OCI-LY7 (cell line): ENCODE data around the gene PPP1R14C. TPM values are rescaled to one million over a fixed set of nuclear protein-coding genes. Genes with fewer than 3 reads are reported as not detected.

Experiments
- BruUV-seq: library from RNA; stranded (reverse); fragments of 400-500 nt; replicated peaks from 2 replicates; lab custom pipeline; 2021; lab: Mats Ljungman, UMichigan
- CTCF ChIA-PET: fragments of 300-600 bp; sonication (Branson Sonifier 250); formaldehyde crosslinking; loops from one replicate; lab custom pipeline; 2022; ENCODE audit warnings: antibody characterized with exemption; ENCODE audit not compliant: unreplicated experiment; lab: Charles Lee
- POLR2A ChIA-PET: fragments of 300-600 bp; sonication (Branson Sonifier 250); formaldehyde crosslinking; loops from one replicate; lab custom pipeline; 2022; ENCODE audit warnings: antibody characterized with exemption; lab: Charles Lee
- DNase-seq: peaks from one replicate; pipeline ENCODE4 v3.0.0-alpha.2; 2015; ENCODE audit warnings: low spot score
- H2AFZ ChIP-seq: fragments of 200-600 bp; sonication (generic), shearing (Covaris generic); 2 replicates; pipeline ENCODE4 v1.6.1; 2014; ENCODE audit warnings: mild to moderate bottlenecking, antibody characterized with exemption, low read length, moderate library complexity
- H3K27ac ChIP-seq: fragments of 200-600 bp; sonication (generic); 2 replicates; pipeline ENCODE4 v1.5.1; 2014; ENCODE audit warnings: mixed run types, low read depth, mild to moderate bottlenecking, moderate library complexity, low read length, inconsistent platforms; ENCODE audit not compliant: poor library complexity, severe bottlenecking
- H3K36me3 ChIP-seq: fragments of 200-600 bp; sonication (generic); 2 replicates; pipeline ENCODE4 v1.6.1; 2014; ENCODE audit warnings: mild to moderate bottlenecking, antibody characterized with exemption, low read length, moderate library complexity, mixed read lengths; ENCODE audit not compliant: insufficient read depth
- H3K4me1 ChIP-seq: fragments of 200-600 bp; sonication (generic); 2 replicates; pipeline ENCODE4 v1.5.1; 2014; ENCODE audit warnings: mild to moderate bottlenecking, low read length; ENCODE audit not compliant: insufficient read depth, poor library complexity, severe bottlenecking
- H3K4me2 ChIP-seq: fragments of 200-600 bp; sonication (generic); 2 replicates; pipeline ENCODE4 v1.6.1; 2014; ENCODE audit warnings: mild to moderate bottlenecking, low read length
- H3K4me3 ChIP-seq: fragments of 200-600 bp; sonication (generic); 2 replicates; pipeline ENCODE4 v1.5.1; 2014; ENCODE audit warnings: mild to moderate bottlenecking, low read depth, low read length; ENCODE audit not compliant: poor library complexity, severe bottlenecking
- H3K79me2 ChIP-seq: fragments of 200-600 bp; sonication (generic); 2 replicates; pipeline ENCODE4 v1.6.1; 2016; ENCODE audit warnings: low read depth, mild to moderate bottlenecking, low read length, moderate library complexity, mixed read lengths; ENCODE audit not compliant: insufficient read depth
- H3K9me2 ChIP-seq: fragments of 200-600 bp; sonication (generic); 2 replicates; pipeline ENCODE4 v1.6.1; 2016; ENCODE audit warnings: mild to moderate bottlenecking, low read length, mixed read lengths; ENCODE audit not compliant: insufficient read depth
- H3K9me3 ChIP-seq: fragments of 200-600 bp; sonication (generic); 2 replicates; pipeline ENCODE4 v1.6.1; 2014; ENCODE audit warnings: mild to moderate bottlenecking, mixed run types, low read length, mixed read lengths
- H4K20me1 ChIP-seq: fragments of 200-600 bp; sonication (generic); 2 replicates; pipeline ENCODE4 v1.6.1; 2014; ENCODE audit warnings: mild to moderate bottlenecking, antibody characterized with exemption, low read length, moderate library complexity, mixed read lengths; ENCODE audit not compliant: insufficient read depth
- CTCF ChIP-seq: fragments of 200-600 bp; sonication (generic); conservative IDR thresholded peaks from 2 replicates; pipeline ENCODE4 v1.5.1; 2014; ENCODE audit warnings: mild to moderate bottlenecking, antibody characterized with exemption, low read length, moderate library complexity, mixed read lengths
- EZH2phosphoT487 ChIP-seq: fragments of 200-600 bp; sonication (generic); IDR thresholded peaks from 2 replicates; pipeline ENCODE4 v1.6.1; 2018; ENCODE audit warnings: low read depth, borderline replicate concordance, mild to moderate bottlenecking, mixed run types, antibody characterized with exemption, low read length, moderate library complexity, mixed read lengths
- intact Hi-C: fragments of 100-400 bp; cut with micrococcal nuclease; formaldehyde crosslinking; loops from one replicate; pipeline ENCODE4 v1.10.0; 2022; ENCODE audit not compliant: unreplicated experiment
- total RNA-seq, 2 experiments: library from RNA; depleted of rRNA in 1 of 2; stranded (reverse); fragments of >200 nt in 1 of 2; shearing (Covaris generic) in 1 of 2; gene quantifications; 2 replicates each; pipeline ENCODE4 v1.2.3, GENCODE V29; 2014 to 2022

Gene PPP1R14C
- total RNA-seq, 2 experiments from 2014 or later, result 1.8 TPM; not detected in 1

DNA sequence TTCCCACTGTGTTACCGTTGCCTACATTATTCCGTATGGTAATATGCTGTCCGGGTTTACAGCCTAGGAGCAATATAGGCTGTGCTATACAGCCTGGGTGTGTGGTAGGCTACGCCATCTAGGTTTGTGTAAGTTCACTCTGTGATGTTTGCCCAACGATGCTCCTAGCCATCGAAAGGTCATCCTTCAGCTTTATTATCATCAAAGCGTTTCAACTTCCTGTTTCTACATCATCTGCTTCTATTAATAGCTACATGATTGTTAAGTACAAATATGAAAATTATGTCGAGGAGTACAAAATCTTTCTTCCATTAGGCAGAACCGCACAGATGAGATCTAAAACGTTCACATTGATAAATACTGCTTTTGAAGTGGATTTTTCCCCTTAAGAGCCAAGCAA, 69.9 kb downstream of the PPP1R14C start:
- DNase-seq, result peak; percentile 64
- no peaks in the 10 kb centered on the region for H3K79me2 ChIP-seq
- BruUV-seq, result no TSS peak
- H3K4me2 ChIP-seq, result peak overlapping the region; percentile 55
- H3K27ac ChIP-seq, result no peak overlapping the region
- no peaks in the 10 kb centered on the region for H3K9me3 ChIP-seq
- ChIA-PET POLR2A (interaction anchor here (0.6 to 1.2 kb wide), 4 partner anchors 8 to 183 kb away, joined by 3 to 4 read pairs (median 4); no protein-coding TSS in a partner anchor), CTCF (interaction anchor here (0.6 to 0.8 kb wide), 2 partner anchors 134 to 142 kb away, joined by 3 to 4 read pairs; no protein-coding TSS in a partner anchor)
- no peaks in the 10 kb centered on the region for H3K9me2 ChIP-seq
- peak overlapping the region; percentile 61; the same call in 1 of the 2 replicates for H2AFZ ChIP-seq
- no peaks in the 10 kb centered on the region for H4K20me1 ChIP-seq
- peaks cover 17% of the 10 kb centered on the region for H3K4me1 ChIP-seq
- intact Hi-C loops, result no loop called here
- H3K36me3 ChIP-seq, result no peaks in the 10 kb centered on the region
- H3K4me3 ChIP-seq, result peak overlapping the region; percentile 19
- TF ChIP-seq EZH2phosphoT487, result no peak

- H4K20me1 ChIP-seq, result no peaks in the 10 kb centered on the region
- ChIA-PET POLR2A (interaction anchor here (0.6 to 1.2 kb wide), 4 partner anchors 9 to 182 kb away, joined by 3 to 4 read pairs (median 4); no protein-coding TSS in a partner anchor), CTCF (interaction anchor here (0.6 to 0.8 kb wide), 2 partner anchors 134 to 142 kb away, joined by 3 to 4 read pairs; no protein-coding TSS in a partner anchor)
- peak overlapping the region; percentile 55 for H3K4me2 ChIP-seq
- H3K27ac ChIP-seq, result no peak overlapping the region
- no peaks in the 10 kb centered on the region for H3K9me2 ChIP-seq
- TF ChIP-seq CTCF (no peak), EZH2phosphoT487 (no peak)
- H2AFZ ChIP-seq, result peak overlapping the region; percentile 61; the same call in 1 of the 2 replicates
- H3K4me3 ChIP-seq, result peak overlapping the region; percentile 19
- intact Hi-C loops, result no loop called here
- DNase-seq, result no peak
- H3K36me3 ChIP-seq, result no peaks in the 10 kb centered on the region
- H3K79me2 ChIP-seq, result no peaks in the 10 kb centered on the region
- H3K4me1 ChIP-seq, result peaks cover 17% of the 10 kb centered on the region
- BruUV-seq, result no TSS peak
- H3K9me3 ChIP-seq, result no peaks in the 10 kb centered on the region
Observed at GRCh38 chr6:150213301-150213700, 70.5 kb downstream of the PPP1R14C start.

GRCh38 chr6:150214310-150214709, 71.5 kb downstream of the PPP1R14C start:
- no TSS peak for BruUV-seq
- no peak overlapping the region for H3K4me3 ChIP-seq
- no peaks in the 10 kb centered on the region for H3K9me3 ChIP-seq
- ChIA-PET POLR2A (no interaction called here), CTCF (no interaction called here)
- intact Hi-C loops, result no loop called here
- H3K9me2 ChIP-seq, result no peaks in the 10 kb centered on the region
- H4K20me1 ChIP-seq, result no peaks in the 10 kb centered on the region
- DNase-seq, result no peak
- no peak overlapping the region for H3K27ac ChIP-seq
- peaks cover 17% of the 10 kb centered on the region for H3K4me1 ChIP-seq
- H3K36me3 ChIP-seq, result no peaks in the 10 kb centered on the region
- no peaks in the 10 kb centered on the region for H3K79me2 ChIP-seq
- TF ChIP-seq EZH2phosphoT487, result no peak
- no peak for TF ChIP-seq CTCF
- no peak overlapping the region for H3K4me2 ChIP-seq
- H2AFZ ChIP-seq, result no peak overlapping the region
